K562 (cell line): ENCODE results near the gene MCL1. TPM values are rescaled to one million over a fixed set of nuclear protein-coding genes. Genes with fewer than 3 reads are reported as not detected.

ENCODE experiments used
- EWSR1 ChIP-seq: fragments of 450-650 bp; IDR thresholded peaks from 2 replicates; pipeline ENCODE4 v1.6.1; 2018; ENCODE audit warnings: borderline replicate concordance, mild to moderate bottlenecking, low read depth, moderate library complexity; ENCODE audit not compliant: partially characterized antibody
- GTF2A2 ChIP-seq: IDR thresholded peaks from 2 replicates; pipeline ENCODE4 v1.6.1; 2016; ENCODE audit warnings: mild to moderate bottlenecking, missing genetic modification characterization, missing compliant biosample characterization
- RBM17 ChIP-seq: fragments of 200-400 bp; formaldehyde crosslinking; IDR thresholded peaks from 2 replicates; pipeline ENCODE4 v1.6.1; 2017; ENCODE audit warnings: low read depth, mild to moderate bottlenecking, low read length, borderline replicate concordance
- TAF1 ChIP-seq: IDR thresholded peaks from 2 replicates; pipeline ENCODE4 v1.6.1; 2011; ENCODE audit warnings: mild to moderate bottlenecking, low read length, moderate library complexity; ENCODE audit not compliant: insufficient read depth, control insufficient read depth, severe bottlenecking; ENCODE audit errors: extremely low read depth
- ZBTB7A ChIP-seq: IDR thresholded peaks from 2 replicates; pipeline ENCODE4 v1.6.1; 2011; ENCODE audit warnings: low read depth, mild to moderate bottlenecking, low read length, moderate library complexity, borderline replicate concordance; ENCODE audit not compliant: control insufficient read depth
- ZNF589 ChIP-seq: fragments of 200-800 bp; sonication (Bioruptor generic); IDR thresholded peaks from 2 replicates; pipeline ENCODE4 v1.6.1; 2016; ENCODE audit warnings: low read depth, missing genetic modification characterization, missing compliant biosample characterization
- ZNF740 ChIP-seq, 3 experiments: fragments of 200-800 bp in 1 of 3; sonication (Bioruptor generic) in 1 of 3; sonication (generic) in 1 of 3; formaldehyde crosslinking in 1 of 3; IDR thresholded peaks; 2 replicates each; pipeline versions ENCODE4 v1.6.1 to v1.8.0; 2016 to 2022; ENCODE audit warnings: mild to moderate bottlenecking in 2 of 3, missing compliant biosample characterization in 2 of 3, missing genetic modification characterization in 2 of 3, missing genetic modification reagents in 1 of 3
- ZNF75A ChIP-seq: fragments of 450-650 bp; formaldehyde crosslinking; IDR thresholded peaks from 2 replicates; pipeline ENCODE4 v1.4.0; 2020; ENCODE audit warnings: mild to moderate bottlenecking
- polyA plus RNA-seq, 8 experiments: library from polyadenylated mRNA; depleted of rRNA in 4 of 8; stranded (reverse) in 5 of 8; unstranded in 3 of 8; fragments of >200 nt; fragmentation: Nextera tagmentation in 2 of 8; fragmentation: Illumina TruSeq in 1 of 8; extraction: Ambion mirVana in 2 of 8; extraction: Trizol in 1 of 8; gene quantifications; 2 replicates each; pipeline versions ENCODE4 v1.2.1 to v1.2.3, GENCODE V29; 2011 to 2014; ENCODE audit warnings: inconsistent platforms in 1 of 8, missing spikeins in 1 of 8
- total RNA-seq, 7 experiments: library from RNA; depleted of rRNA in 6 of 7; stranded (reverse); fragments of >200 nt in 6 of 7; fragmentation: Illumina TruSeq in 2 of 7; extraction: Trizol in 2 of 7; gene quantifications; 2 replicates each; pipeline versions ENCODE4 v1.2.1 to v1.2.3, GENCODE V29; 2011 to 2021; ENCODE audit warnings: low replicate concordance in 1 of 7
- TF ChIP-seq, protein P1 (sequence below): sonication (generic); formaldehyde crosslinking; IDR thresholded peaks from 2 replicates; pipeline ENCODE4 v1.8.0; 2023; ENCODE audit warnings: mild to moderate bottlenecking, missing genetic modification reagents

The MCL1 gene
- total and polyA plus RNA-seq, 9 of the 15 experiments (the other 6 are each of a cell fraction or from before 2014, with no cell fraction given) = 27.1 to 224 (median 138) TPM

GRCh38 chr1:150549496-150550221 lies 29.8 kb downstream of the MCL1 start (continued):
- TF ChIP-seq ZBTB7A (peak; percentile 84), RBM17 (no peak), TAF1 (peak; percentile 11), EWSR1 (no peak), ZNF589 (0 out of 2 replicates have a peak, but pooled peaks have one; percentile 31), ZNF75A (no peak), ZNF740 (CRISPR knock-in tag; IDR thresholded peaks at IDR 0.05) (no peak), ZNF740 (tag; IDR thresholded peaks at IDR 0.05) (no peak), GTF2A2 (tag) (no peak)
- TF ChIP-seq, protein P1, sequence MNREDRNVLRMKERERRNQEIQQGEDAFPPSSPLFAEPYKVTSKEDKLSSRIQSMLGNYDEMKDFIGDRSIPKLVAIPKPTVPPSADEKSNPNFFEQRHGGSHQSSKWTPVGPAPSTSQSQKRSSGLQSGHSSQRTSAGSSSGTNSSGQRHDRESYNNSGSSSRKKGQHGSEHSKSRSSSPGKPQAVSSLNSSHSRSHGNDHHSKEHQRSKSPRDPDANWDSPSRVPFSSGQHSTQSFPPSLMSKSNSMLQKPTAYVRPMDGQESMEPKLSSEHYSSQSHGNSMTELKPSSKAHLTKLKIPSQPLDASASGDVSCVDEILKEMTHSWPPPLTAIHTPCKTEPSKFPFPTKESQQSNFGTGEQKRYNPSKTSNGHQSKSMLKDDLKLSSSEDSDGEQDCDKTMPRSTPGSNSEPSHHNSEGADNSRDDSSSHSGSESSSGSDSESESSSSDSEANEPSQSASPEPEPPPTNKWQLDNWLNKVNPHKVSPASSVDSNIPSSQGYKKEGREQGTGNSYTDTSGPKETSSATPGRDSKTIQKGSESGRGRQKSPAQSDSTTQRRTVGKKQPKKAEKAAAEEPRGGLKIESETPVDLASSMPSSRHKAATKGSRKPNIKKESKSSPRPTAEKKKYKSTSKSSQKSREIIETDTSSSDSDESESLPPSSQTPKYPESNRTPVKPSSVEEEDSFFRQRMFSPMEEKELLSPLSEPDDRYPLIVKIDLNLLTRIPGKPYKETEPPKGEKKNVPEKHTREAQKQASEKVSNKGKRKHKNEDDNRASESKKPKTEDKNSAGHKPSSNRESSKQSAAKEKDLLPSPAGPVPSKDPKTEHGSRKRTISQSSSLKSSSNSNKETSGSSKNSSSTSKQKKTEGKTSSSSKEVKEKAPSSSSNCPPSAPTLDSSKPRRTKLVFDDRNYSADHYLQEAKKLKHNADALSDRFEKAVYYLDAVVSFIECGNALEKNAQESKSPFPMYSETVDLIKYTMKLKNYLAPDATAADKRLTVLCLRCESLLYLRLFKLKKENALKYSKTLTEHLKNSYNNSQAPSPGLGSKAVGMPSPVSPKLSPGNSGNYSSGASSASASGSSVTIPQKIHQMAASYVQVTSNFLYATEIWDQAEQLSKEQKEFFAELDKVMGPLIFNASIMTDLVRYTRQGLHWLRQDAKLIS = 0 out of 2 replicates have a peak, but pooled peaks have one; percentile 1
